Kidney (tissue), 14 donors: ENCODE results near the gene SLC25A10. TPM values are rescaled to one million over a fixed set of nuclear protein-coding genes. Genes with fewer than 3 reads are reported as not detected.

Experiments
- DNase-seq, 5 donors: peaks; one replicate each; pipeline ENCODE4 v3.0.0-alpha.2; 2013 to 2020
- FAIRE-seq: peaks from 2 replicates; lab custom pipeline; 2012; peaks lifted over from hg19 to GRCh38; lab: Jason Lieb, UNC
- H3K27ac ChIP-seq, 2 donors: one replicate each; pipeline ENCODE4 v1.7.0; 2013; ENCODE audit warnings: low read depth in 2 of 2, low read length in 2 of 2, inconsistent platforms in 1 of 2
- H3K27me3 ChIP-seq: one replicate; pipeline ENCODE4 v1.7.1; 2013; ENCODE audit warnings: low read length, inconsistent platforms; ENCODE audit not compliant: control insufficient read depth, insufficient read depth
- H3K36me3 ChIP-seq, 3 donors: one replicate each; pipeline versions ENCODE4 v1.7.0 to v1.7.1; 2013; ENCODE audit warnings: low read length in 3 of 3, control low read depth in 1 of 3, inconsistent platforms in 1 of 3; ENCODE audit not compliant: insufficient read depth in 3 of 3, control insufficient read depth in 2 of 3
- H3K4me1 ChIP-seq, 3 donors: one replicate each; pipeline versions ENCODE4 v1.7.0 to v1.7.1; 2013; ENCODE audit warnings: low read length in 3 of 3, inconsistent platforms in 1 of 3, low read depth in 1 of 3; ENCODE audit not compliant: control insufficient read depth in 2 of 3, insufficient read depth in 2 of 3
- H3K4me3 ChIP-seq, 3 donors: one replicate each; pipeline versions ENCODE4 v1.7.0 to v1.8.1; 2013; ENCODE audit warnings: low read length in 3 of 3, control low read depth in 1 of 3, inconsistent platforms in 1 of 3
- H3K9ac ChIP-seq, 3 donors: one replicate each; pipeline versions ENCODE4 v1.7.0 to v1.7.1; 2013; ENCODE audit warnings: low read length in 3 of 3, control low read depth in 1 of 3, inconsistent platforms in 1 of 3
- H3K9me3 ChIP-seq, 3 donors: one replicate each; pipeline versions ENCODE4 v1.7.0 to v1.7.1; 2013; ENCODE audit warnings: low read length in 3 of 3, control low read depth in 1 of 3, inconsistent platforms in 1 of 3; ENCODE audit not compliant: control insufficient read depth in 2 of 3, insufficient read depth in 1 of 3
- CTCF ChIP-seq: IDR thresholded peaks from 3 replicates; pipeline ENCODE4 v1.5.1; 2012; ENCODE audit warnings: mild to moderate bottlenecking, moderate library complexity, borderline replicate concordance; ENCODE audit not compliant: insufficient read depth; ENCODE audit errors: extremely low read depth
- intact Hi-C: fragments of 100-400 bp; cut with DNase I; formaldehyde crosslinking; loops from one replicate; pipeline ENCODE4 v1.11.1; 2022
- polyA plus RNA-seq: library from polyadenylated mRNA; stranded (reverse); fragments of 350-450 nt; fragmentation: Illumina TruSeq; extraction: RNeasy Lipid Tissue Mini Kit (QIAGEN cat#74804); gene quantifications from one replicate; pipeline ENCODE4 v1.2.3, GENCODE V29; 2014; ENCODE audit warnings: low read depth, low replicate concordance; ENCODE audit not compliant: insufficient read depth
- total RNA-seq: library from RNA; stranded (reverse); fragmentation: NEBNext Ultra II Directional; extraction: Animal tissue kit (Norgen Biotek cat#: 25700); gene quantifications from one replicate; pipeline ENCODE4 v1.2.1, GENCODE V29; 2021
- donor health status: control.
- donor health status: control.
- donor health status: control.
- donor health status: control.
- donor health status: control.
- donor health status: DM: yes; HTN: yes; CAD: no.
- donor health status: Normal renal cell carcinoma (clear cell type).

Gene SLC25A10
- total and polyA plus RNA-seq, 2 donors from 2014 or later: 19.9 to 94.5 TPM

GRCh38 chr17:81723651-81724209 is 11.6 kb downstream of the SLC25A10 start:
- intact Hi-C loops: no loop called here
- Histone ChIP-seq H3K36me3 (no peaks in the 10 kb centered on the region), H3K27ac (no peak overlapping the region), H3K4me3 (no peak overlapping the region), H3K9ac (no peak overlapping the region), H3K4me1 (peaks cover 0 to 6% (median 4%) of the 10 kb centered on the region in 3 donors), H3K27me3 (no peaks in the 10 kb centered on the region), H3K9me3 (no peaks in the 10 kb centered on the region)
- FAIRE-seq (no peak), DNase-seq (no peak)
- no peak for TF ChIP-seq CTCF

- H3K27ac ChIP-seq: no peak overlapping the region
These were observed 13.4 kb downstream of the SLC25A10 start for GRCh38 chr17:81725439-81725838.

DNA sequence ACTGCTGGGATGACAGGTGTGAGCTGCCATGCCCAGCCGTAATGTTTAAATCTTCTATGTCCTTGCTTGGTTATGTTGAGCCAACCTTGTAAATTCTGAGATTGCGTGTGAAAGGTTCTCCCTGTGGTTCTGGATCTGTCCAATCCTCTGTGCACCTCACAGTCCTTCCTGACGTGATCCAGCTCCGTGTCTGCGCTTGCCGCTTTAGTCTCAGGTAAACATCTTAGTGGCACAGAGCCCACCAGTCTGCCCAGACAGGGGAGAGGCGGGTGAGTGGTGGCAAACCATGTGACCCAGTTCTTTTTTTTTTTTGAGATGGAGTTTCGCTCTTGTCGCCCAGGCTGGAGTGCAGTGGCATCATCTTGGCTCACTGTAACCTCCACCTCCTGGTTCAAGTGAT is 13.9 kb downstream of the SLC25A10 start:
- Histone ChIP-seq H3K27ac (no peak overlapping the region), H3K27me3 (no peaks in the 10 kb centered on the region), H3K4me1 (peaks cover 0 to 8% (median 4%) of the 10 kb centered on the region in 3 donors), H3K4me3 (no peak overlapping the region), H3K9me3 (no peaks in the 10 kb centered on the region), H3K9ac (no peak overlapping the region), H3K36me3 (no peaks in the 10 kb centered on the region)
- no peak for DNase-seq
- FAIRE-seq: no peak
- intact Hi-C loops: no loop called here
- no peak for TF ChIP-seq CTCF

More at GRCh38 chr17:81725439-81725838, 13.4 kb downstream of the SLC25A10 start:
- Histone ChIP-seq H3K36me3 (no peaks in the 10 kb centered on the region), H3K9me3 (no peaks in the 10 kb centered on the region), H3K27me3 (no peaks in the 10 kb centered on the region), H3K4me3 (no peak overlapping the region), H3K4me1 (peaks cover 0 to 6% (median 4%) of the 10 kb centered on the region in 3 donors), H3K9ac (no peak overlapping the region)
- FAIRE-seq (no peak), DNase-seq (no peak)
- intact Hi-C loops: no loop called here
- TF ChIP-seq CTCF: no peak
